Astrocyte of the spinal cord (primary cell): Measurements from ENCODE around the gene PCSK5.
"Not testable (repeated sequence)": the region's sequence is repeated elsewhere in the genome, so short reads cannot be mapped to it uniquely, and the experiment has no call there.

Experiments used
- DNase-seq: peaks from one replicate; pipeline ENCODE4 v3.0.0; 2011; ENCODE audit warnings: low read depth, low spot score
- H3K4me3 ChIP-seq: 2 replicates; pipeline ENCODE4 v1.5.1; 2011; ENCODE audit warnings: low read depth, mild to moderate bottlenecking, low read length, moderate library complexity
- CTCF ChIP-seq: IDR thresholded peaks from 2 replicates; pipeline ENCODE4 v1.5.1; 2012; ENCODE audit warnings: low read depth, mild to moderate bottlenecking, low read length, inconsistent platforms
- in situ Hi-C: cut with HindIII; loops from 2 replicates; pipeline ENCODE4 v1.10.0; 2017; ENCODE audit warnings: low sequenced_read_pairs

Gene PCSK5

GRCh38 chr9:76310577-76310976 is 420.1 kb downstream of the PCSK5 start:
- no peak for DNase-seq
- no peak for TF ChIP-seq CTCF
- in situ Hi-C loops, result no loop called here
- H3K4me3 ChIP-seq, result no peak overlapping the region

GRCh38 chr9:76310991-76311390 is 420.5 kb downstream of the PCSK5 start:
- no peak for TF ChIP-seq CTCF
- in situ Hi-C loops, result no loop called here
- H3K4me3 ChIP-seq, result no peak overlapping the region
- DNase-seq, result no peak

- DNase-seq, result no peak
- TF ChIP-seq CTCF, result no peak
- no peak overlapping the region for H3K4me3 ChIP-seq
- in situ Hi-C loops, result no loop called here
Measured at GRCh38 chr9:76311537-76311936, 421.1 kb downstream of the PCSK5 start.

- no peak for DNase-seq
- no peak for TF ChIP-seq CTCF
- in situ Hi-C loops, result no loop called here
- H3K4me3 ChIP-seq, result no peak overlapping the region
Measured at GRCh38 chr9:76313771-76314170, 423.3 kb downstream of the PCSK5 start.

GRCh38 chr9:76314321-76314720 is 423.8 kb downstream of the PCSK5 start:
- in situ Hi-C loops, result no loop called here
- DNase-seq, result no peak
- TF ChIP-seq CTCF, result no peak
- no peak overlapping the region for H3K4me3 ChIP-seq

GRCh38 chr9:76316069-76316468 is 425.6 kb downstream of the PCSK5 start:
- DNase-seq, result no peak
- in situ Hi-C loops, result no loop called here
- TF ChIP-seq CTCF, result no peak
- H3K4me3 ChIP-seq, result no peak overlapping the region

GRCh38 chr9:76319466-76319865 is 429.0 kb downstream of the PCSK5 start:
- DNase-seq, in situ Hi-C loops, H3K4me3 ChIP-seq: not testable (repeated sequence)
